HepG2 (cell line): ENCODE measurements around the gene KCNK7. TPM values are rescaled to one million over a fixed set of nuclear protein-coding genes. Genes with fewer than 3 reads are reported as not detected.

Experiments
- ATAC-seq: fragments of 200-7000 bp; cut with Tn5 transposase; 3 replicates; pipeline ENCODE4 v1.9.1; 2020; ENCODE audit warnings: mild to moderate bottlenecking, moderate library complexity
- BruUV-seq: library from RNA; stranded (reverse); fragments of 400-500 nt; replicated peaks from 2 replicates; lab custom pipeline; 2021; lab: Mats Ljungman, UMichigan
- CTCF ChIA-PET: fragments of 300-600 bp; formaldehyde crosslinking; extraction: SDS; loops from one replicate; lab custom pipeline; 2021; ENCODE audit warnings: low total read pairs, inconsistent platforms, low intra/inter-chr PET ratio; lab: Yijun Ruan, JAX
- POLR2A ChIA-PET: fragments of 350-600 bp; sonication (Branson Sonifier 250); formaldehyde crosslinking; loops from one replicate; lab custom pipeline; 2020; ENCODE audit warnings: antibody characterized with exemption, inconsistent platforms; lab: Yijun Ruan, JAX
- DNase-seq: peaks from one replicate; pipeline ENCODE4 v3.0.0-alpha.2; 2015; ENCODE audit warnings: low spot score
- FAIRE-seq: peaks from 3 replicates; lab custom pipeline; 2011; peaks lifted over from hg19 to GRCh38; lab: Jason Lieb, UNC
- H2AFZ ChIP-seq: one replicate; pipeline ENCODE4 v1.6.1; 2011; ENCODE audit warnings: low read length, inconsistent platforms
- H3K27ac ChIP-seq: fragments of 300-600 bp; 3 replicates; pipeline ENCODE4 v1.8.0; 2011; ENCODE audit warnings: mixed run types, mild to moderate bottlenecking, mixed read lengths, low read length, inconsistent platforms; ENCODE audit not compliant: insufficient read depth; ENCODE audit errors: extremely low read length
- H3K27me3 ChIP-seq, 2 experiments: fragments of 200-600 bp in 1 of 2; 2 replicates in 1 of 2; 3 replicates in 1 of 2; pipeline versions ENCODE4 v1.6.0 to v1.8.0; 2011; ENCODE audit warnings: low read length in 2 of 2, mild to moderate bottlenecking in 2 of 2, moderate library complexity in 2 of 2, inconsistent platforms in 1 of 2; ENCODE audit not compliant: insufficient read depth in 2 of 2, control insufficient read depth in 1 of 2
- H3K36me3 ChIP-seq, 2 experiments: fragments of 200-600 bp in 1 of 2; replicated peaks in 1 of 2; 2 replicates in 1 of 2; 3 replicates in 1 of 2; pipeline versions ENCODE4 v1.5.1 to v1.8.0; 2011; ENCODE audit warnings: low read length in 2 of 2, inconsistent platforms in 1 of 2; ENCODE audit not compliant: insufficient read depth in 2 of 2, control insufficient read depth in 1 of 2
- H3K4me1 ChIP-seq: 2 replicates; pipeline ENCODE4 v1.5.1; 2012; ENCODE audit warnings: low read length, inconsistent platforms; ENCODE audit not compliant: insufficient read depth
- H3K4me2 ChIP-seq: 2 replicates; pipeline ENCODE4 v1.6.0; 2011; ENCODE audit warnings: low read depth, low read length, inconsistent platforms
- H3K4me3 ChIP-seq, 3 experiments: fragments of 200-600 bp in 1 of 3; sonication (generic), shearing (Covaris generic) in 1 of 3; replicated peaks in 1 of 3; 2 replicates each; pipeline ENCODE4 v1.5.1; 2011 to 2016; ENCODE audit warnings: low read length in 3 of 3, inconsistent platforms in 2 of 3, low read depth in 2 of 3, mild to moderate bottlenecking in 2 of 3, control low read depth in 1 of 3, mixed read lengths in 1 of 3; ENCODE audit not compliant: insufficient read depth in 1 of 3
- H3K79me2 ChIP-seq: one replicate; pipeline ENCODE4 v1.6.1; 2011; ENCODE audit warnings: low read length, inconsistent platforms; ENCODE audit not compliant: insufficient read depth
- H3K9ac ChIP-seq: 2 replicates; pipeline ENCODE4 v1.6.0; 2011; ENCODE audit warnings: mild to moderate bottlenecking, low read depth, low read length, inconsistent platforms; ENCODE audit not compliant: insufficient read depth
- H3K9me3 ChIP-seq: 2 replicates; pipeline ENCODE4 v1.5.1; 2012; ENCODE audit warnings: mild to moderate bottlenecking, low read length
- H4K20me1 ChIP-seq: 2 replicates; pipeline ENCODE4 v1.6.0; 2011; ENCODE audit warnings: inconsistent platforms, mild to moderate bottlenecking, low read length, moderate library complexity; ENCODE audit not compliant: insufficient read depth
- ETV5 ChIP-seq: IDR thresholded peaks from 2 replicates; pipeline ENCODE4 v1.6.1; 2018; ENCODE audit warnings: missing biosample characterization, missing genetic modification reagents, inconsistent platforms, borderline replicate concordance
- GTF3A ChIP-seq: sonication (generic); formaldehyde crosslinking; conservative IDR thresholded peaks from 2 replicates; pipeline ENCODE4 v1.4.0; 2020; ENCODE audit warnings: mild to moderate bottlenecking, missing genetic modification reagents
- IRX3 ChIP-seq: sonication (generic); formaldehyde crosslinking; IDR thresholded peaks from 2 replicates; pipeline ENCODE4 v1.8.1; 2023; ENCODE audit warnings: mild to moderate bottlenecking, low read depth, missing genetic modification reagents, borderline replicate concordance
- NBN ChIP-seq: fragments of 450-650 bp; conservative IDR thresholded peaks from 2 replicates; pipeline ENCODE4 v1.6.1; 2017
- PPARG ChIP-seq: conservative IDR thresholded peaks from 2 replicates; pipeline ENCODE4 v1.6.1; 2016; ENCODE audit warnings: missing biosample characterization, missing genetic modification reagents
- PTBP1 ChIP-seq: fragments of 200-400 bp; formaldehyde crosslinking; IDR thresholded peaks from 2 replicates; pipeline ENCODE4 v1.6.1; 2018; ENCODE audit warnings: low read length, low read depth; ENCODE audit not compliant: poor library complexity, severe bottlenecking
- THAP8 ChIP-seq: sonication (generic); formaldehyde crosslinking; IDR thresholded peaks from 2 replicates; pipeline ENCODE4 v1.5.1; 2020; ENCODE audit warnings: missing genetic modification reagents, mild to moderate bottlenecking, borderline replicate concordance
- ZFP36L2 ChIP-seq: sonication (generic); formaldehyde crosslinking; IDR thresholded peaks from 2 replicates; pipeline ENCODE4 v1.4.0; 2020; ENCODE audit warnings: missing genetic modification reagents
- ZFX ChIP-seq: sonication (generic); formaldehyde crosslinking; IDR thresholded peaks from 2 replicates; pipeline ENCODE4 v1.4.0; 2020; ENCODE audit warnings: mild to moderate bottlenecking, low read depth, missing genetic modification reagents, moderate library complexity
- ZNF138 ChIP-seq: sonication (generic); formaldehyde crosslinking; IDR thresholded peaks from 2 replicates; pipeline ENCODE4 v1.5.0; 2020; ENCODE audit warnings: mild to moderate bottlenecking, low read depth, missing genetic modification reagents
- ZNF605 ChIP-seq: sonication (generic); formaldehyde crosslinking; IDR thresholded peaks from 2 replicates; pipeline ENCODE4 v1.8.0; 2022; ENCODE audit warnings: mild to moderate bottlenecking, missing genetic modification reagents
- ZNF703 ChIP-seq: sonication (generic); formaldehyde crosslinking; IDR thresholded peaks from 2 replicates; pipeline ENCODE4 v1.5.1; 2020; ENCODE audit warnings: missing genetic modification reagents, mild to moderate bottlenecking, moderate library complexity, borderline replicate concordance
- ZNF878 ChIP-seq: sonication (generic); formaldehyde crosslinking; IDR thresholded peaks from 2 replicates; pipeline ENCODE4 v1.8.1; 2023; ENCODE audit warnings: mild to moderate bottlenecking, missing genetic modification reagents, moderate library complexity
- WGBS: methylation state at CpG from one replicate; pipeline ENCODE4 v1.1.6; 2017; ENCODE audit warnings: low lambda C conversion rate; 5-methylcytosine and 5-hydroxymethylcytosine counted together
- in situ Hi-C: cut with HindIII; loops from 2 replicates; pipeline ENCODE4 v1.10.0; 2017; ENCODE audit warnings: low pct_unique_long_range_greater_than_20kb; ENCODE audit not compliant: extremely low pct_ligation_motif_present
- intact Hi-C: fragments of 100-400 bp; cut with micrococcal nuclease; formaldehyde crosslinking; loops from one replicate; pipeline ENCODE4 v1.10.0; 2022; ENCODE audit not compliant: unreplicated experiment
- polyA plus RNA-seq, 8 experiments: library from polyadenylated mRNA; depleted of rRNA in 3 of 8; stranded (reverse) in 7 of 8; unstranded in 1 of 8; fragments of >200 nt; fragmentation: Illumina TruSeq in 4 of 8; extraction: Trizol in 4 of 8; gene quantifications; 2 replicates each; pipeline versions ENCODE4 v1.2.1 to v1.2.3, GENCODE V29; 2011 to 2016; ENCODE audit warnings: low read depth in 4 of 8, missing spikeins in 1 of 8, mixed read lengths in 1 of 8; ENCODE audit not compliant: insufficient read depth in 1 of 8
- total RNA-seq, 5 experiments: library from RNA; depleted of rRNA; stranded (reverse); fragments of >200 nt; fragmentation: Illumina TruSeq; extraction: Trizol; gene quantifications; 2 replicates each; pipeline ENCODE4 v1.2.3, GENCODE V29; 2016; ENCODE audit warnings: low read depth in 1 of 5
- TF ChIP-seq, protein P1 (sequence below): sonication (generic); formaldehyde crosslinking; IDR thresholded peaks from 2 replicates; pipeline ENCODE4 v1.8.0; 2022; ENCODE audit warnings: missing genetic modification reagents, low read depth, mild to moderate bottlenecking, borderline replicate concordance
- TF ChIP-seq, protein P2 (sequence below): IDR thresholded peaks from 2 replicates; pipeline ENCODE4 v1.6.1; 2016; ENCODE audit warnings: missing biosample characterization, missing genetic modification reagents, low read depth
- TF ChIP-seq, protein P3 (sequence below): sonication (generic); formaldehyde crosslinking; IDR thresholded peaks from 2 replicates; pipeline ENCODE4 v1.4.0; 2020; ENCODE audit warnings: missing genetic modification reagents
- TF ChIP-seq, protein P4 (sequence below): sonication (generic); formaldehyde crosslinking; IDR thresholded peaks from 2 replicates; pipeline ENCODE4 v1.5.0; 2020; ENCODE audit warnings: missing genetic modification reagents

Gene KCNK7
- total and polyA plus RNA-seq, 2 of the 13 experiments (the other 11 are each of a cell fraction or from before 2014, with no cell fraction given) = 0.11 TPM; not detected in 1

GRCh38 chr11:65572356-65573051 is 23.1 kb downstream of the KCNK7 start, which contains the start of gene FAM89B:
TSS of gene FAM89B (plus strand) at chr11:65572538. CDS start at chr11:65572670, 132 bp downstream.
- Histone ChIP-seq H3K27me3 (no peaks in the 10 kb centered on the region; a peak in 1 of 5 replicates), H3K9me3 (no peaks in the 10 kb centered on the region), H3K79me2 (peaks cover 23% of the 10 kb centered on the region), H3K4me3 (peak within 1 kb of the TSS; percentile 85 to 99 (median 95); a peak in 5 of 6 replicates), H2AFZ (no peak within 1 kb of the TSS), H4K20me1 (no peaks in the 10 kb centered on the region; the same call in 1 of the 2 replicates), H3K9ac (peak within 1 kb of the TSS; percentile 88), H3K4me1 (peaks cover 59% of the 10 kb centered on the region), H3K27ac (no peak within 1 kb of the TSS), H3K36me3 (peaks cover 3 to 5% of the 10 kb centered on the region in 2 experiments; a peak in 2 of 5 replicates), H3K4me2 (peak within 1 kb of the TSS; percentile 92)
- FAIRE-seq (no peak), ATAC-seq (no peak), DNase-seq (no peak)
- WGBS = 84% methylated on average over 69 of the region's 86 CpGs
- CTCF ChIA-PET = interaction anchor here (1.3 kb wide), 1 partner anchor 32 kb away, joined by 7 read pairs; no protein-coding TSS in a partner anchor
- in situ Hi-C loops (no loop called here), intact Hi-C loops (no loop called here)
- BruUV-seq = no TSS peak
- POLR2A ChIA-PET = interaction anchor here (0.6 to 1.8 kb wide), 2 partner anchors 12 to 32 kb away, joined by 3 to 8 read pairs; no protein-coding TSS in a partner anchor
- TF ChIP-seq, protein P1, sequence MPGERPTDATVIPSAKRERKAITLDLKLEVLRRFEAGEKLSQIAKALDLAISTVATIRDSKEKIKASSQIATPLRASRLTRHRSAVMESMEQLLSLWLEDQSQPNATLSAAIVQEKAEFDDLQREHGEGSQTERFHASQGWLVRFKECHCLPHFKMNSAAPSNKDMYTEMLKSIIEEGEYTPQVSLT = no peak
- no peak for TF ChIP-seq THAP8 (CRISPR knock-in tag)
- no peak for TF ChIP-seq ZNF138 (CRISPR knock-in tag)
- no peak for TF ChIP-seq PTBP1
- no peak for TF ChIP-seq ZNF605
- TF ChIP-seq, protein P2, sequence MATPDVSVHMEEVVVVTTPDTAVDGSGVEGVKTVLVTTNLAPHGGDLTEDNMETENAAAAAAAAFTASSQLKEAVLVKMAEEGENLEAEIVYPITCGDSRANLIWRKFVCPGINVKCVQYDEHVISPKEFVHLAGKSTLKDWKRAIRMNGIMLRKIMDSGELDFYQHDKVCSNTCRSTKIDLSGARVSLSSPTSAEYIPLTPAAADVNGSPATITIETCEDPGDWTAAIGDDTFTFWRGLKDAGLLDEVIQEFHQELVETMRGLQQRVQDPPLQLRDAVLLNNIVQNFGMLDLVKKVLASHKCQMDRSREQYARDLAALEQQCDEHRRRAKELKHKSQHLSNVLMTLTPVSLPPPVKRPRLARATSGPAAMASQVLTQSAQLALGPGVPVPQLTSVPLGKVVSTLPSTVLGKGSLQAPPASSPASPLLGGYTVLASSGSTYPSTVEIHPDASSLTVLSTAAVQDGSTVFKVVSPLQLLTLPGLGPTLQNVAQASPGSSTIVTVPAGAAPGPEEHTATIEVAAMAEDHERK (CRISPR knock-in tag) = no peak
- no peak for TF ChIP-seq ZNF703 (CRISPR knock-in tag)
- no peak for TF ChIP-seq GTF3A (CRISPR knock-in tag)
- TF ChIP-seq IRX3 (CRISPR knock-in tag) = no peak
- TF ChIP-seq ZNF878 (CRISPR knock-in tag) = no peak
- no peak for TF ChIP-seq ETV5
- TF ChIP-seq ZFP36L2 (CRISPR knock-in tag) = no peak
- no peak for TF ChIP-seq PPARG (CRISPR knock-in tag)
- TF ChIP-seq ZFX (CRISPR knock-in tag) = peak; percentile 6; the same call in 1 of the 2 replicates
- TF ChIP-seq NBN = no peak
- TF ChIP-seq, protein P3, sequence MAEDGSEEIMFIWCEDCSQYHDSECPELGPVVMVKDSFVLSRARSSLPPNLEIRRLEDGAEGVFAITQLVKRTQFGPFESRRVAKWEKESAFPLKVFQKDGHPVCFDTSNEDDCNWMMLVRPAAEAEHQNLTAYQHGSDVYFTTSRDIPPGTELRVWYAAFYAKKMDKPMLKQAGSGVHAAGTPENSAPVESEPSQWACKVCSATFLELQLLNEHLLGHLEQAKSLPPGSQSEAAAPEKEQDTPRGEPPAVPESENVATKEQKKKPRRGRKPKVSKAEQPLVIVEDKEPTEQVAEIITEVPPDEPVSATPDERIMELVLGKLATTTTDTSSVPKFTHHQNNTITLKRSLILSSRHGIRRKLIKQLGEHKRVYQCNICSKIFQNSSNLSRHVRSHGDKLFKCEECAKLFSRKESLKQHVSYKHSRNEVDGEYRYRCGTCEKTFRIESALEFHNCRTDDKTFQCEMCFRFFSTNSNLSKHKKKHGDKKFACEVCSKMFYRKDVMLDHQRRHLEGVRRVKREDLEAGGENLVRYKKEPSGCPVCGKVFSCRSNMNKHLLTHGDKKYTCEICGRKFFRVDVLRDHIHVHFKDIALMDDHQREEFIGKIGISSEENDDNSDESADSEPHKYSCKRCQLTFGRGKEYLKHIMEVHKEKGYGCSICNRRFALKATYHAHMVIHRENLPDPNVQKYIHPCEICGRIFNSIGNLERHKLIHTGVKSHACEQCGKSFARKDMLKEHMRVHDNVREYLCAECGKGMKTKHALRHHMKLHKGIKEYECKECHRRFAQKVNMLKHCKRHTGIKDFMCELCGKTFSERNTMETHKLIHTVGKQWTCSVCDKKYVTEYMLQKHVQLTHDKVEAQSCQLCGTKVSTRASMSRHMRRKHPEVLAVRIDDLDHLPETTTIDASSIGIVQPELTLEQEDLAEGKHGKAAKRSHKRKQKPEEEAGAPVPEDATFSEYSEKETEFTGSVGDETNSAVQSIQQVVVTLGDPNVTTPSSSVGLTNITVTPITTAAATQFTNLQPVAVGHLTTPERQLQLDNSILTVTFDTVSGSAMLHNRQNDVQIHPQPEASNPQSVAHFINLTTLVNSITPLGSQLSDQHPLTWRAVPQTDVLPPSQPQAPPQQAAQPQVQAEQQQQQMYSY = no peak
- TF ChIP-seq, protein P4, sequence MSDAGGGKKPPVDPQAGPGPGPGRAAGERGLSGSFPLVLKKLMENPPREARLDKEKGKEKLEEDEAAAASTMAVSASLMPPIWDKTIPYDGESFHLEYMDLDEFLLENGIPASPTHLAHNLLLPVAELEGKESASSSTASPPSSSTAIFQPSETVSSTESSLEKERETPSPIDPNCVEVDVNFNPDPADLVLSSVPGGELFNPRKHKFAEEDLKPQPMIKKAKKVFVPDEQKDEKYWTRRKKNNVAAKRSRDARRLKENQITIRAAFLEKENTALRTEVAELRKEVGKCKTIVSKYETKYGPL (CRISPR knock-in tag) = no peak
